GM19328 (cell line): ENCODE results near the gene KCNJ18.
"Not testable (repeated sequence)": the region's sequence is repeated elsewhere in the genome, so short reads cannot be mapped to it uniquely, and the experiment has no call there.

Experiments
- ATAC-seq: cut with Tn5 transposase; IDR thresholded peaks from one replicate; pipeline ENCODE4 v1.9.1; 2021; ENCODE audit warnings: mild to moderate bottlenecking, moderate library complexity; ENCODE audit not compliant: unreplicated experiment

Gene KCNJ18

DNA sequence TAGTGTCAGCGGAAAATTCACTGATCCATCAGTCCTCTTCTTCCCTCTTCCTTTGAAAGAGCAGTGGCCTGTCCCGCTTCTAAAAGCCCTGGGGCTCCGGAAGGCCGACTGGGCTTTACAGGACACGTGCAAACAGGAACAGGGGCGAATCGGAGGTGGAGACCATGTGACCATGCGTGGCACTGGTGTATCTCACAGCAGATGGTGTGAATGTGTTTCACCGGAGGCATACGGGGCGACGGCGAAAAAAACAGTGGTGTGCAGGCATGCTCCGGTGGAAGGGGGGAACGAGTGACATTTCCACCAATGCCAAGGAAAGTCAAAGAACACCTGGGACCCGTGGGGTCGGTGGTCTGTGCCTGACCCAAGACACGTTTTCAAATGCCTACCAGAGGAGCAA, 8.4 kb upstream of the KCNJ18 start:
- ATAC-seq, result not testable (repeated sequence)

- not testable (repeated sequence) for ATAC-seq
These were observed 7.9 kb upstream of the KCNJ18 start for GRCh38 chr17:21684384-21684783.

GRCh38 chr17:21685061-21685795, 7.1 kb upstream of the KCNJ18 start:
- not testable (repeated sequence) for ATAC-seq

DNA sequence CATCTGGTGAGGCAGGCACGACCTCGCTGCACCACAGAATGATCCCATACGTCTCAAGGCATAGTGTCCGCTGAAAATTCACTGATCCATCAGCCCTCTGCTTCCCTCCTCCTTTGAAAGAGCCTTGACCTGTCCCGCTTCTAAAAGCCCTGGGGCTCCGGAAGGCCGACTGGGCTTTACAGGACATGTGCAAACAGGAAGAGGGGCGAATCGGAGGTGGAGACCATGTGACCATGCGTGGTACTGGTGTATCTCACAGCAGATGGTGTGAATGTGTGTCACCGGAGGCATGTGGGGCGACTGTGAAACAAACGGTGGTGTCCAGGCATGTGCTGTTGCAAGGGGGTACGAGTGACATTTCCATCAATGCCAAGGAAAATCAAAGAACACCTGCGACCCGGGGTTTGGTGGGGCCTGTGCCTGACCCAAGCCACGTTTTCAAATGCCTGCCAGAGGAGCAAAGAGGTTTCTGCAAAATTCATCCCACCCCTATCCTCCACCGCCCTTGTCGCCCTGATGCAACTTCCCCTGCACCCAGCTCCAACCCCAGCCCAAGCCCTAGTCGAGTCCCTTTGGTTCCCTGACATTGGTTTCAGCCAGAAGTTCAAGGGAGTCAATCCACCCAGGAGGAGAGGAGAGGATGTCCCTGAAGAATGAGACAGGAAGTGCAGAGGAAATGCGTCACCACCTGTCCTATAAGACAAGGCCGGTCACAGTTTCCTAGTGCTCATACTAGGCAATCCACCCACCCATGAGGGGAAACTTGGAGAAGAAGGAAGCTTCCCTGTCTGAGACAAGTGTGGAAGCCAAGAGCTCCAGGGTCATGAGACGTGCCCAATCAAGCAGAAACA, 5.9 kb upstream of the KCNJ18 start:
- no peak for ATAC-seq

- ATAC-seq, result no peak
These were observed 5.0 kb upstream of the KCNJ18 start for GRCh38 chr17:21687136-21687953.

- ATAC-seq, result no peak
These were observed 3.9 kb upstream of the KCNJ18 start for GRCh38 chr17:21688293-21688949.

- no peak for ATAC-seq
These were observed 2.7 kb upstream of the KCNJ18 start for GRCh38 chr17:21689604-21690003.

- ATAC-seq, result not testable (repeated sequence)
These were observed 1.5 kb upstream of the KCNJ18 start for GRCh38 chr17:21690811-21691210.

DNA sequence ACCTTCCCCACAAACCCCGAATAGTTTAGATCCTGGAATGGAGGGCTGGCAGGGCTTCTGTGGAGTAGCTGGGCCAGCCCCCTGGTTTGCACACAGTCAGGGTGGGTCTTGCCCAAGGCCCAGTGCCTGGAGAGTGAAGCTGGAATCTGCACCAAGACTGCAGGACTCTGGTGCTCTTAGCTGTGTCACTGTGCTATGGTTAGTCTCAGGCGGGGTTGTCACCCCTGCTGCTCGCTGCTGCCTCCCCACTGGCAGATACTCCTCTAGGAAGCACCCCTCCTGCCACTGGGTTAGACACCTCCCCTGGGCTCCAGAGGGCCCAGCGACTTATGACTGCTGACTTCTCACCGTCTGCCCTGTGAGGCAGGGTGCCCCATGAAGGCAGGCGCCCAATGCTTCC, 842 bp upstream of the KCNJ18 start:
- ATAC-seq, result not testable (repeated sequence)

- ATAC-seq, result not testable (repeated sequence)
These were observed 362 bp downstream of the KCNJ18 start for GRCh38 chr17:21692704-21693065.

- not testable (repeated sequence) for ATAC-seq
These were observed 1.1 kb downstream of the KCNJ18 start for GRCh38 chr17:21693391-21693796.

DNA sequence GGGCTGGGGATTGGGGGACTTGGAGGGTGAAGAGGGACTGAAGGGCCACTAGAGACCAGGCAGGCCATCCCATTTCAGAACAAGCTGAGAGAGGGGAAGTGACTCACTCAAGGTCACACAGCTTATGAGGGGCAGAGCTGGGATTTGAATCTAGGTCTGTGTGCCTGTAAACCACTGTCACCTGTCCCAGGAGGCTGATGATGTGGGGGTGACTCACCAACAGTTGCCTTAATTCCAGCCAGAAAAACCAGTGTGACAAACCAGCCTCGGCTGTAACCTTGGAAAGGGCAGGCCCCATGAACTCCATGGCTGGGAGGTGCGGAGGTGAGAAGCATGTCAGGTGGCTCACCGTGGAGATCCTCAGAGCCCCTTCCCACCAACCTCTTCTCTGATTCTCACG, 1.6 kb downstream of the KCNJ18 start:
- not testable (repeated sequence) for ATAC-seq

DNA sequence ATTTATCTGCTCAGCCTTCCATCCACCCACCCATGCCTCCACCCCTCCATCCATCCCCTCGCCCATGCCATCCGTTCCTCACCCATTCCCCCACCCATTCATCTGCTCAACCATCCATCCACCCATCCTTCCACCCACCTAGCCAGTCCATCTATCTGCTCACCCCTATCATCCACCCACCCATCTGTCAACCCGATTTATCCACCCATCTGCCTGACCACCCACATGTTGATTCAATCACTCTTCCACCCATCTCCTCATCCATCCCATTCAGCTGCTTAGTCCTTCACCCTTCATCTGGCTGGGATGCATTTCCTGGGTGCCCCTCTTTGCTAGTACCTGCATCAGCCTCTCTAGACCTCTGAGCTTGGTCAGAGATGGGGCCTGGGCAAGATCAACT, 3.9 kb downstream of the KCNJ18 start:
- not testable (repeated sequence) for ATAC-seq

DNA sequence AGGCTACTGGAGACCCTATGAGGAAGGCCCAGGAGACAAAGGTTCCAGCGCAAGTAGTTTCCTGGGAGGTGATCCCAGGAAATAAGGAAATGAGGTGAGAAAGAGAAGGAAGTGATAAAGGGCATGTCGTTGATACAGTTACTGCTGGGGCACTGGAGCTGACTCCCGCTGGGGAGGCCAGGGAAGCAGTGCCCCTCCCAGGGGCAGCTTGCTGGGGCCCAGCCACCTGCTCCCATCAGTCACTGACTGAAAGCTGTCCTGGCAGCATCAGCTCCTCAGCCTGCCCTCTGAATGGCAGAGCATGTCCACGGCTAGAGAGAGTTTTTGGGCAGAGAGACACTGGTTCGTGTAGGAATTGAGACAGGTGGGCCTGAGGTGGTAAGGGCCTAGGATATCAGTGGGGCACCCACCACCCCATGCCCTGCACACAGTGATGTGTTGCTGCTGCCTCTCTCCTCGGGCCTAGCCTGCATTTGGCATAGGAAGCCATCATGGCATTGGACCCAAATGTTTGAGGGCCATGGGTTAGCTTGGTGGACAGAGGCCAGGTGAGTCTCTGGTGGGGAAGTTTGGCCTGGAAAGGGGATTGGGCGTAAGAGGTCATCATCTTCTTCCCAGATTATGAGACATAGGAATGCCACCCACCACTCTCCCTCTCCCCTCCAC, 4.7 kb downstream of the KCNJ18 start:
- not testable (repeated sequence) for ATAC-seq

GRCh38 chr17:21697508-21697860, 5.2 kb downstream of the KCNJ18 start:
- ATAC-seq, result not testable (repeated sequence)

- ATAC-seq, result not testable (repeated sequence)
These were observed 6.2 kb downstream of the KCNJ18 start for GRCh38 chr17:21698437-21699075.

- not testable (repeated sequence) for ATAC-seq
These were observed 6.8 kb downstream of the KCNJ18 start for GRCh38 chr17:21699124-21699523.

DNA sequence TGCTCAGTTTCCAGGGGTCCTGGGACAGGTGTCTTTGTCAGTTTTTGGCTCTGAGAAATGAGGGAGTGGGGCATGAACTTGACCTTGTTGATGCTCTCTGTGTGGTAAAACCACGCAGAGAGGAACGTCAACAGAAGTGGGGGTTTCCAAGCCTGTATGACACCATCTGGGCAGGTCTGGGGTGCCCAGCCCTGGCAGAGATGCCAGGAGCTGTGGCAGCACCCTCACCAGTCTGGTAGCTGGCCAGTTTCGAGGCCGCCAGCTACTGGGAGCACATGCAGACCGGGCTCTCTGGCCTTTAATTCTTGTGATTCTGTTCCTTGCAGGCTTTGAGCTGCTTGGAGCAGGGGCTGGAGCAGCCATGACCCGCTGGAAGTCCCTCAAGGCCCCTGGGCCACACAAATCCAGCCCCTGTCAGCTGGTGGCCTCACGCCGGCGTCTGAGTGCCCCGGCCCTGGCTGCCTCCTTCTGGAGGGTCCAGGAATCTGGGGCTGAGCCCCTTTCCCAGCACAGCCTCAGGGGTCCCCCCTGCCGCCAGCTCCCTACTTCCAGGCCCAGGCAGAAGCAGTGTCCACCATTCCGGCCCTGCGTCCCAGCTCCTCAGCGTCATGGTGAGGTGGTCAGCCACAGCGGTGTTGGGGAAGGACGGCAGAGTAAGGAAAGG, 7.4 kb downstream of the KCNJ18 start:
- not testable (repeated sequence) for ATAC-seq

DNA sequence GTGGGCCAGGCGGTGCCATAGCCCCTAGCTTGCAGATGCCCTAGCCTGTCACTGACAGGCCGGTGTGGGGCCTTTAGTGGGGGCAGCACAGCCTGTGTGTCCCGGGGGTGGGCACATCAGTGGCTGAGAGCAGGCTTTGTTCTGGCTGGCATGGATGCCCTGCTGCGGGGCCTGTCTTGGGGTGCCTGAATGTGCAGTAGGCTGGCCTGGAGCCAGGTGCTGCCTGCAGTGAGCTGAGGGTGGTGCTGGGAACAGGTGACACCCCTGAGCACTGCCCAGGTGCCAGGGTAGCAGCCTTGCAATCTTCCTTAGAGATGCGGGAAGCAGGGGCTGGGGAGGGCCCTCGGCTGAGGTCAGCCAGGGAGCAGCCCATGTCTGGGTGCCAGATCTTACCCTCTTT, 8.8 kb downstream of the KCNJ18 start:
- not testable (repeated sequence) for ATAC-seq
